ENCODE data around the gene SECISBP2.

SECISBP2 gene

DNA sequence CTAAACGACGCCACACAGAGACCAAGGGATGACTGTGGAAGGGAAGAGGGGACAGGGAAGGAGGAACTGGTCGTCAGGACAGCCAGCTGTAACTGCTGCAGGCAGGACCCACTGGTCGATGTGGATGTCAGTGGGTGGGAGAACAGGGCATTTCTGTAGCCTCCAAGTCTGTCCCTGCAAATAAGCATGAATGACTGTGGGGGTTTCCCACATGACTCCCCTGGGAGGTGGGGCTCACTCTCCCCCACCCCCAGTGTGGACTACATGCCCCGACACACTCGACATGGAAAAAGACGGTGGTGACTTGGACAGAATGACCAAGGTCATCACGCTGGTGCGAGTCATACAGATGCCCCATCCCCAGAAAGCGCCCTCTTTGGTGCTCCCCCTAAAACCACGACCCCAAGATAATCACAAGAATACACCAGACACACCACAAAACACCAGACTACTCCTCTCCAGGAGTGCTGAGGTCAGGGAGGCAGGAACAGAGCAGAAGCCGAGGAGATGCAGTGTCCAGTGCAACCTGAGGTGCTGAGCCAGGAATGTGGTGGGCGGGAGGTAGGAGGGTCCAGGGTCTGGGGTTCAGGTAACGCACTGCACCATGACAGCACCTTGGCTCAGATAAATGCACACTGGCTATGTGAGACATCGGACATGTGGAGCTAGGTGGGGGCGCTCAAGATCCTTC, 64.9 kb downstream of the SECISBP2 start:
- H3K4me3 ChIP-seq (ENCODE audit: low read depth, low read length): no peak overlapping the region
- TF ChIP-seq, protein P1, sequence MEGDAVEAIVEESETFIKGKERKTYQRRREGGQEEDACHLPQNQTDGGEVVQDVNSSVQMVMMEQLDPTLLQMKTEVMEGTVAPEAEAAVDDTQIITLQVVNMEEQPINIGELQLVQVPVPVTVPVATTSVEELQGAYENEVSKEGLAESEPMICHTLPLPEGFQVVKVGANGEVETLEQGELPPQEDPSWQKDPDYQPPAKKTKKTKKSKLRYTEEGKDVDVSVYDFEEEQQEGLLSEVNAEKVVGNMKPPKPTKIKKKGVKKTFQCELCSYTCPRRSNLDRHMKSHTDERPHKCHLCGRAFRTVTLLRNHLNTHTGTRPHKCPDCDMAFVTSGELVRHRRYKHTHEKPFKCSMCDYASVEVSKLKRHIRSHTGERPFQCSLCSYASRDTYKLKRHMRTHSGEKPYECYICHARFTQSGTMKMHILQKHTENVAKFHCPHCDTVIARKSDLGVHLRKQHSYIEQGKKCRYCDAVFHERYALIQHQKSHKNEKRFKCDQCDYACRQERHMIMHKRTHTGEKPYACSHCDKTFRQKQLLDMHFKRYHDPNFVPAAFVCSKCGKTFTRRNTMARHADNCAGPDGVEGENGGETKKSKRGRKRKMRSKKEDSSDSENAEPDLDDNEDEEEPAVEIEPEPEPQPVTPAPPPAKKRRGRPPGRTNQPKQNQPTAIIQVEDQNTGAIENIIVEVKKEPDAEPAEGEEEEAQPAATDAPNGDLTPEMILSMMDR (IDR thresholded peaks at IDR 0.05; ENCODE audit: low read depth, low read length): no peak
- DNase-seq (ENCODE audit: low read depth, low spot score): no peak
- in situ Hi-C loops (cut with HindIII; ENCODE audit: low sequenced_read_pairs): no loop called here

DNA sequence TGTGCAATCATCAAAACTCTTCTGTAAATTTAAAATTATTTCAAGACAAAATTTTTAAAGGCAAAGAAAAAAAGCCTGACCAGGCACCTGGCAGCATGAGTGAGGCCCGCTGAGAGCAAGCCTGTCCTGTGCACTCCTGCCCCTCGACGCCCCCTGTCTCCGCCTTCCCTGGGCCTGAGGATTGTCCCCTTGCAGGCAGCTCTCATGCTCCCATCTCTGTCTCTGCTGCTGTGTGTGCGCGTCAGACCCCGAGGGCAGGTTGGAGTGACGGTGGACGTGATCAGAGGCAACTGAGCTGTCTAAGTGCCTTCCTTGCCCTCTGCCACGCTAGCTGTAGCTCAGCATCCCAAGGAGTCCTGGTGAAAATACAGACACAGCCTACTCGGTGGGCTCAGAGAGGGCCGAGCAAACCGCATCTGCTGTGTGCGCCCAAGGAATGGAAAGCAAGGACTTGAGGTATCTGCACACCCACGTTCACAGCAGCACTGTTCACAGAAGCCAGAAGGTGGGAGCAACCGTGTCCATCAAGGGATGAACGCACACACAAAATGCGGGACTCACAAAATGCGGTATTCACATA, 65.5 kb downstream of the SECISBP2 start:
- DNase-seq (ENCODE audit: low read depth, low spot score): no peak
- no peak overlapping the region for H3K4me3 ChIP-seq (ENCODE audit: low read depth, low read length)
- in situ Hi-C loops (cut with HindIII; ENCODE audit: low sequenced_read_pairs): no loop called here
- TF ChIP-seq, protein P1 (IDR thresholded peaks at IDR 0.05; ENCODE audit: low read depth, low read length): no peak

DNA sequence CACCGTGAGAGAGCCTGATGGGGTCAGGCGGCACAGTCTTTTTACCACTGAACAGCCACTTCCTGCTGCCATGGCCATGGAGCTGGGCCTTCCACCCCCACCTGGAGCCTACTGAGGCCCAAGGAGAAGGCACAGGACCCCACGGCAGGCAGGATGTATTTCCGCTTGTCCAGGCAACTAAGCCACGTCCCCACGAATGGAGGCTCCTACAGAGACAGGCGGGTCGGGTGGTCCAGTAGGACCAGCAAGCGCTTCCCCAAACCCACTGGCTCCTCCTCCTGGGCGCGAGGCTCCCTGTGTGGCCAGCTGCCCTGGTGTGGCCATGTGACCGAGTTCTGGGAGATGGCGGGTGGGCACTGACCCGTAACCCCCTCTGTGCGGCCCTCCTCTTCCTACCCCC, 66.5 kb downstream of the SECISBP2 start:
- TF ChIP-seq, protein P1 (IDR thresholded peaks at IDR 0.05; ENCODE audit: low read depth, low read length): no peak
- H3K4me3 ChIP-seq (ENCODE audit: low read depth, low read length): no peak overlapping the region
- DNase-seq (ENCODE audit: low read depth, low spot score): no peak
- in situ Hi-C loops (cut with HindIII; ENCODE audit: low sequenced_read_pairs): no loop called here

DNA sequence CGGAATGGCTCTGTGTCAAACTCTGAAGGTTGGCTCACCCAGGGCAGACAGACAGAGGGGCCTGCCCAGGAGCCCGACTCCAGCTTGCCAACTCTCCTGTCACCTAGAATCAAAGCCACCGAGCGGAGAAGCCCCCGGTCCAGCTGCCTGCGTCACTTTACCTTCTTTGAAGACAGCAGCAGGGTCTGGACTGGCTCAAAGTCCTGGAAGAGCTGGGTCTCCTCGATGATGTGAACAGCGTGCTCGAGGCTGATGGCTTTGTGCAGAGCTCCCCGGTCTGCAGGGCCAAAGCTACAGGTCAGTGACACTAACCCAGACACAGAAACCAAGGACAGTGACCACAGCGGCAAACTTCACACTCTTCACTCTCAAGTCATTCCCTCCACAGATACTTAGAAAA, 67.9 kb downstream of the SECISBP2 start:
- TF ChIP-seq, protein P1 (IDR thresholded peaks at IDR 0.05; ENCODE audit: low read depth, low read length): no peak
- in situ Hi-C loops (cut with HindIII; ENCODE audit: low sequenced_read_pairs): no loop called here
- no peak overlapping the region for H3K4me3 ChIP-seq (ENCODE audit: low read depth, low read length)
- DNase-seq (ENCODE audit: low read depth, low spot score): no peak

DNA sequence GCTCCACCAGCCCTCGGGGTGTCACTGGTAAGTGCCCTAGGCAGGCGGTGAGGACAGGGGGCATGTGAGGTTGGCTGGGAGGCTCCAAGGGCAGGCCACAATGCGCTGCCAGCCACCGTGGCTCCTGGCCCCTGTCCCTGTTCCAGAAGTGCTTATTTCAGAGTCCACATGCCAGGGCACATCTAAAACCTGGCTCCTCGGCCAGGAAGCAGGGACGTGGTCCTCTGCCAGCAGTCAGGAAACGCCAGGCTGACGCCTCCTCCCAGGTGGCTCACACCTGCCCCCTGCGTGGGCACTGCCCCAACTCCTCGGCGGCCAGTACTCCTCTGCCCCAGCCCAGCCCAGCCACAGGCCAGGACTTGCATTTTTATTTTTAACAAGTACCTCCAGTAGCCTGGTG, 68.5 kb downstream of the SECISBP2 start:
- H3K4me3 ChIP-seq (ENCODE audit: low read depth, low read length): no peak overlapping the region
- DNase-seq (ENCODE audit: low read depth, low spot score): no peak
- in situ Hi-C loops (cut with HindIII; ENCODE audit: low sequenced_read_pairs): no loop called here
- TF ChIP-seq, protein P1 (IDR thresholded peaks at IDR 0.05; ENCODE audit: low read depth, low read length): no peak

DNA sequence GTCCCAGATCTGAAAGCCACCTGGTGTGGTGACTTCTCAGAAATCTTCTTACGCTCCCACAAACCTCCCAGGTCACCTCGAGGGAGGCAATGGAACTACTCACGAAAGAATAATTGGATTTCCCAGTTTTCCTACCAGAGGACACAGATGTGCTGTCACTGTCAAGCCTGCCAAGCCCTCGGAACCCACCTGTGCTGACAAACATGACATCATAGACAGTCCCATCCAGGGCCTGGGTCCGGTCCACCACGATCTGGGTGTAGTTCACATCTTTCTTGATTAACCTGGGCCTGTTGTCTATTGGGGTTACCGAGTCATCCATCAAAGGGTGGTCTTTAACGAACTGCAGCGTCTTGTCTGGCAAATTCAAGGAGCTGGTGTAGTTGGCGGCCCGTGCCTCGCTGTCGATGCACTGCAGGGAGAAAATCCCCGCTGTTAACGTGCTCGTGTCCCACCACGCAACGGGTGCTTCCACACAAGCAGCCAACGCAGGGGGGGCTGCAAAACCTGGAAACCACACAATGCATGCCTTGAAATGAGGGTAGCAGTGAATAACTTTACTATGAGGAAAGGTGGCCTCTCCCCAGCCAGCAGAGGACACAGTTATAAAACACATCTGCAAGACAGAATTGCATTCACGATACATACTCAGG, 69.0 kb downstream of the SECISBP2 start:
- no peak for DNase-seq (ENCODE audit: low read depth, low spot score)
- TF ChIP-seq, protein P1 (IDR thresholded peaks at IDR 0.05; ENCODE audit: low read depth, low read length): no peak
- no peak overlapping the region for H3K4me3 ChIP-seq (ENCODE audit: low read depth, low read length)
- in situ Hi-C loops (cut with HindIII; ENCODE audit: low sequenced_read_pairs): no loop called here
